Testis (tissue), 2 donors: ENCODE results near the gene BIK.

Experiments used
- CTCF ChIP-seq, 3 experiments: fragments of 450-650 bp in 2 of 3; fragments of 200-600 bp in 1 of 3; sonication (generic) in 1 of 3; IDR thresholded peaks; one replicate each; pipeline ENCODE4 v1.5.1; 2016 to 2019; ENCODE audit warnings: antibody characterized with exemption in 3 of 3, mild to moderate bottlenecking in 2 of 3, moderate library complexity in 1 of 3
- POLR2A ChIP-seq: fragments of 450-650 bp; IDR thresholded peaks from one replicate; pipeline ENCODE4 v1.6.1; 2017; ENCODE audit warnings: antibody characterized with exemption, mild to moderate bottlenecking, moderate library complexity

GRCh38 chr22:43066844-43067385 lies 43.6 kb upstream of the BIK start:
- TF ChIP-seq CTCF (IDR thresholded peaks at IDR 0.05) (no peak), POLR2A (no peak)
